ENCODE results near the gene CCDC43. TPM values are rescaled to one million over a fixed set of nuclear protein-coding genes. Genes with fewer than 3 reads are reported as not detected.
"Not testable (repeated sequence)": the region's sequence is repeated elsewhere in the genome, so short reads cannot be mapped to it uniquely, and the experiment has no call there.

Gene CCDC43
- total RNA-seq, 4 donors from 2014 or later, result 44.3 to 54.3 (median 51.5) TPM

DNA sequence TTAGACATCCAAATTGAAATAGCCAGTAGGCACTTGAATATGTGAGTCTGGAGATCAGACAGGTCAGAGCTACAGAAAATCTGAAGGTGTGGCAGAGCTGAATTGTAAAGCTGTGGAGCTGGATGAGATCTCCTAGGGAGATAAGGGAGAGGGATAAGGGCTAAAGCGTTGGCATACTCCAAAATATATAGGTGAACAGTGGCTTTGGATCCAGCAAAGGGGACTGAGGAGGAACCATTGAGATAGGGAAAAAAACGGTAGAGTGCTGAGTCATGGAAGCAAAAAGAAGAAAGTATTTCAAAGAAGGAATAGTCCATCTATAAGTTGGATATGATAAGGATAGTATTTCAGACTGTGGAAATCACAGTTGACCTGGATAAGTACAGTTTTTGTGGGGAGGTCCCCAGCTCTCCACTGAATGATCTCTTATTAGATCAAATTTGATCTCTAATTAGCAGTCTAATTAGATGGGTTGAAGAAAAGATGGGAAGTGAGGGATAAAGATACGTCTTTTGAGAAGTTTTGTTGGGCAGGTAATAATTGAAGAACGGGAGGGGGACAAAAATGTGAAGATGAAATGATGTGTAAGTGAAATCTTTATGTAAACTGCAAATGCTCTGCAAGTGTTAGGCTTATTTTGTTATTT, 18.3 kb upstream of the CCDC43 start:
- Histone ChIP-seq H3K9me3 (no peaks in the 10 kb centered on the region), H3K27ac (peak overlapping the region; percentile 78 to 86 (median 84)), H3K36me3 (no peaks in the 10 kb centered on the region), H3K4me1 (peaks cover 10 to 11% of the 10 kb centered on the region in 2 donors), H3K27me3 (no peaks in the 10 kb centered on the region), H3K4me3 (peak overlapping the region; percentile 64 to 88 (median 82))
- no peak for DNase-seq
- intact Hi-C loops (cut with DNase I; ENCODE audit: low total_unique reads), result loop anchor here (1.0 kb wide), 1 partner anchor 19 kb away; the partner anchor contains the start of gene CCDC43
- TF ChIP-seq POLR2A (IDR thresholded peaks at IDR 0.05), result no peak
- TF ChIP-seq, protein P1, sequence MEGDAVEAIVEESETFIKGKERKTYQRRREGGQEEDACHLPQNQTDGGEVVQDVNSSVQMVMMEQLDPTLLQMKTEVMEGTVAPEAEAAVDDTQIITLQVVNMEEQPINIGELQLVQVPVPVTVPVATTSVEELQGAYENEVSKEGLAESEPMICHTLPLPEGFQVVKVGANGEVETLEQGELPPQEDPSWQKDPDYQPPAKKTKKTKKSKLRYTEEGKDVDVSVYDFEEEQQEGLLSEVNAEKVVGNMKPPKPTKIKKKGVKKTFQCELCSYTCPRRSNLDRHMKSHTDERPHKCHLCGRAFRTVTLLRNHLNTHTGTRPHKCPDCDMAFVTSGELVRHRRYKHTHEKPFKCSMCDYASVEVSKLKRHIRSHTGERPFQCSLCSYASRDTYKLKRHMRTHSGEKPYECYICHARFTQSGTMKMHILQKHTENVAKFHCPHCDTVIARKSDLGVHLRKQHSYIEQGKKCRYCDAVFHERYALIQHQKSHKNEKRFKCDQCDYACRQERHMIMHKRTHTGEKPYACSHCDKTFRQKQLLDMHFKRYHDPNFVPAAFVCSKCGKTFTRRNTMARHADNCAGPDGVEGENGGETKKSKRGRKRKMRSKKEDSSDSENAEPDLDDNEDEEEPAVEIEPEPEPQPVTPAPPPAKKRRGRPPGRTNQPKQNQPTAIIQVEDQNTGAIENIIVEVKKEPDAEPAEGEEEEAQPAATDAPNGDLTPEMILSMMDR (IDR thresholded peaks at IDR 0.05 in 4 of 5, conservative IDR thresholded peaks at IDR 0.05 in 1 of 5), result no peak
- in situ Hi-C loops (cut with MboI; ENCODE audit: low sequenced_read_pairs in 4 of 4), result no loop called here
- peak in 1 of 2 donors; percentile 16 for ATAC-seq

DNA sequence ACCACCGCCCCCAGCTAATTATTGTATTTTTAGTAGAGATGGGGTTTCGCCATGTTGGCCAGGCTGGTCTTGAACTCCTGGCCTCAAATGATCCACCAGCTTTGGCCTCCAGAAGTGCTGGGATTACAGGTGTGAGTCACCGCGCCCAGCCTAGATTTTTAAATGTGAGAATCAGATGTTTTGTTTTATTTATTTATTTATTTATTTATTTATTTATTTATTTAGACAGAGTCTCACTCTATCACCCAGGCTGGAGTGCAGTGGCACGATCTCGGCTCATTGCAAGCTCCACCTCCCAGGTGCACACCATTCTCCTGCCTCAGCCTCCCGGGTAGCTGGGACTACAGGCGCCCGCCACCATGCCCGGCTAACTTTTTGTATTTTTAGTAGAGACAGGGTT, 10.7 kb upstream of the CCDC43 start:
- DNase-seq; H3K4me1 ChIP-seq; H3K36me3 ChIP-seq; H3K9me3 ChIP-seq; in situ Hi-C loops (cut with MboI; ENCODE audit: low sequenced_read_pairs in 4 of 4); H3K27ac ChIP-seq; H3K27me3 ChIP-seq; ATAC-seq; H3K4me3 ChIP-seq; intact Hi-C loops (cut with DNase I; ENCODE audit: low total_unique reads): not testable (repeated sequence)

DNA sequence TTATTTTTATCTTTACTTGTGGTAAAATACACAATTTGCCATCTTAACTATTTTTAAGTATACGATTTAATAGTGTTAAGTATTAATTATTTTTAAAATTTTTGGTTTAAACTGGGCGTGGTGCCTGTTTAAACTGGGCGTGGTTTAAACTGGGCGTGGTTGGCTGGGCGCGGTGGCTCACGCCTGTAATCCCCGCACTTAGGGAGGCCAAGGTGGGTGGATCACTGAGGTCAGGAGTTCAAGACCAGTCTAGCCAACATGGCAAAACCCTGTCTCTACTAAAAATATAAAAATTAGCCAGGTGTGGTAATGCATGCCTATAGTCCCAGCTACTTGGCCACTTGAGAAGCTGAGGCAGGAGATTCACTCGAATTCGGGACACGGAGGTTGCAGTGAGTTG, 4.0 kb upstream of the CCDC43 start:
- H3K27ac ChIP-seq, result no peak overlapping the region
- no peaks in the 10 kb centered on the region for H3K27me3 ChIP-seq
- DNase-seq, result no peak
- no peaks in the 10 kb centered on the region for H3K9me3 ChIP-seq
- intact Hi-C loops (cut with DNase I; ENCODE audit: low total_unique reads), result no loop called here
- TF ChIP-seq, protein P1 (IDR thresholded peaks at IDR 0.05 in 4 of 5, conservative IDR thresholded peaks at IDR 0.05 in 1 of 5), result no peak
- TF ChIP-seq POLR2A (IDR thresholded peaks at IDR 0.05), result no peak
- no peaks in the 10 kb centered on the region for H3K36me3 ChIP-seq
- in situ Hi-C loops (cut with MboI; ENCODE audit: low sequenced_read_pairs in 4 of 4), result no loop called here
- peaks cover 7 to 8% of the 10 kb centered on the region in 2 donors for H3K4me1 ChIP-seq
- no peak for ATAC-seq
- H3K4me3 ChIP-seq, result no peak overlapping the region

DNA sequence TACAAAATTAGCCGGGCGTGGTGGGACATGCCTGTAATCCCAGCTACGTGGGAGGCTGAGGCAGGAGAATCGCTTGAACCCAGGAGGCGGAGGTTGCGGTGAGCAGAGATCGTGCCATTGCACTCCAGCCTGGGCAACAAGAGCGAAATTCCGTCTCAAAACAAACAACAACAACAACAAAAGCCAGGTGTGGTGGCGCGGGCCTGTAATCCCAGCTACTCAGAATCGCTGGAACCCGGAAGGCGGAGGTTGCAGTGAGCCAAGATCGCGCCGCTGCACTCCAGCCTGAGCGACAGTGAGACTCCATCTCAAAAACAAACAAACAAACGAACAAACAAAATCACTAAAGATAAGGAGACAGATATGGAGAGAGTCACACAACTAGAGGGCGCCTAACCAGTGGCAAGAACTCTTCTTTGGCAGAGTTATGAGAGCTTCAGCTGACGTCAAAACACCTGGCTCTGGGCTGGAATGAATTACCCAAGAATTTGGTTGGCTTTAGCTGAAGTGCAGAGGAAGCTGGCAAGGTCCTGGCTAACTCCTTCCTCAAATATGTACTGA, 1.2 kb upstream of the CCDC43 start:
- DNase-seq; in situ Hi-C loops (cut with MboI; ENCODE audit: low sequenced_read_pairs in 4 of 4); H3K9me3 ChIP-seq; H3K27me3 ChIP-seq; ATAC-seq; intact Hi-C loops (cut with DNase I; ENCODE audit: low total_unique reads); H3K4me3 ChIP-seq; H3K36me3 ChIP-seq: not testable (repeated sequence)
- peaks cover 14 to 32% of the 10 kb centered on the region in 2 donors for H3K4me1 ChIP-seq
- peak overlapping the region; percentile 76 to 87 (median 83) for H3K27ac ChIP-seq

DNA sequence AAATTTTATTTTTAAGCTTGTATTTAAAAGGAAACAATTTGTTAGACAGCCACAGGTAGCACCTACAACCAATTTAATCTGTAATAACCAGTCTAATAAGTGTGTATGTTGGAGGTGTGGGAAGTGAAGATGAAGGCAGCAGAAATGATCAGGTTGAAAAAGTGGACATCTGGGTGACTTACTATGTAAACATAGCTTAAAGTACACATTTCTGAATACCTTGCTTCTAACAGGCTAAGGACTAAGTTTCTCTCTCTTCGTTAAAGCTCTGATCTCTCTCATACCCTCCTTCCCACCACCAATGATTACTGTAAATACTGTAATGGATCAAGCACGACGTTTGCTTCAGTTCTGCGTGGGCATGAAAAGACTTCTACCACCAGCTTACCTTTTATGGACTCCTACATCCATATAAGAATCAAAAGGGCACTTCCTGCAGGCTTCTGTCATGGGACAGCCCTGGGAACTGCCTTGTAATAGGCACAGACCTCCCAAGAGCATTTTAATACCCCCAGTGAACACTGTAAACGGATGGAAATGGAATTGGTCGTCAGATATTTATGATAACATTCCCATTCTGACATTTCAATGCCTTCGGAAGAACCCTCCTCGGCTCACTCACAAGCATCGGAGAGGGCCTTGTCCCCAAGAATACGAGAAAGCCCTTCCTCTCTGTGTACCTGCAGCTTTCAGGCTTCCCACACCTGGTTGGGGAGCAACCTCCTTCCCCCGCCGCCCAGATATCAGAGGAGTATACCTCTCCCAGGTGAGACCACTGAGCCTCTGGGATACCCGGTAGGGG, 700 bp downstream of the CCDC43 start:
- peak overlapping the region; percentile 76 to 87 (median 83) for H3K27ac ChIP-seq
- H3K4me3 ChIP-seq, result peak overlapping the region; percentile 74 to 96 (median 82)
- intact Hi-C loops (cut with DNase I; ENCODE audit: low total_unique reads) (loop anchor here (1.0 kb wide), 1 partner anchor 19 kb away; the partner anchor contains the start of gene DBF4B), in situ Hi-C loops (cut with MboI; ENCODE audit: low sequenced_read_pairs in 4 of 4) (no loop called here)
- peaks cover 14 to 36% of the 10 kb centered on the region in 2 donors for H3K4me1 ChIP-seq
- no peaks in the 10 kb centered on the region for H3K9me3 ChIP-seq
- no peak for DNase-seq
- peaks cover 0 to 2% of the 10 kb centered on the region in 2 donors for H3K36me3 ChIP-seq
- TF ChIP-seq POLR2A (IDR thresholded peaks at IDR 0.05), result no peak
- TF ChIP-seq, protein P1 (IDR thresholded peaks at IDR 0.05 in 4 of 5, conservative IDR thresholded peaks at IDR 0.05 in 1 of 5), result no peak
- ATAC-seq, result peak in 1 of 2 donors; percentile 39
- H3K27me3 ChIP-seq, result no peaks in the 10 kb centered on the region

Data from gastrocnemius medialis (tissue), 4 donors.